Activated naive CD4-positive, alpha-beta T cell treated with anti-CD3 and anti-CD28 coated beads for 36 hours (primary cell): ENCODE data around the gene VSTM5. TPM values are rescaled to one million over a fixed set of nuclear protein-coding genes. Genes with fewer than 3 reads are reported as not detected.
"Not testable (repeated sequence)": the region's sequence is repeated elsewhere in the genome, so short reads cannot be mapped to it uniquely, and the experiment has no call there.

Source experiments
- CTCF ChIA-PET: fragments of 350-600 bp; sonication (Branson Sonifier 250); formaldehyde crosslinking; loops from one replicate; lab custom pipeline; 2021; ENCODE audit warnings: antibody characterized with exemption; lab: Charles Lee
- DNase-seq: peaks from one replicate; pipeline ENCODE4 v3.0.0-alpha.2; 2020
- H3K27ac Mint-ChIP-seq: one replicate; pipeline ENCODE4 v1.8.0; 2021; ENCODE audit warnings: mild to moderate bottlenecking, mixed read lengths
- H3K27me3 Mint-ChIP-seq: one replicate; pipeline ENCODE4 v1.8.0; 2021; ENCODE audit warnings: low read depth, mixed read lengths
- H3K36me3 Mint-ChIP-seq: one replicate; pipeline ENCODE4 v1.8.0; 2021; ENCODE audit warnings: low read depth, mixed read lengths
- H3K4me1 Mint-ChIP-seq: one replicate; pipeline ENCODE4 v1.8.0; 2021; ENCODE audit warnings: low read depth, mixed read lengths
- H3K4me3 Mint-ChIP-seq: one replicate; pipeline ENCODE4 v1.8.0; 2021; ENCODE audit warnings: mild to moderate bottlenecking, moderate library complexity, mixed read lengths
- H3K9me3 Mint-ChIP-seq: one replicate; pipeline ENCODE4 v1.8.0; 2021; ENCODE audit warnings: mixed read lengths
- intact Hi-C: fragments of 100-400 bp; cut with micrococcal nuclease; formaldehyde crosslinking; loops from one replicate; pipeline ENCODE4 v1.15.1; 2023
- total RNA-seq, 2 experiments: library from RNA; stranded (reverse); gene quantifications; one replicate each; pipeline ENCODE4 v1.2.3, GENCODE V29; 2021

The VSTM5 gene
- not detected for total RNA-seq

GRCh38 chr11:93850594-93851018, at the start of gene VSTM5:
VSTM5 (minus strand) TSS chr11:93850618; CDS start chr11:93850502, 116 bp downstream.
- H3K36me3 Mint-ChIP-seq: no peaks in the 10 kb centered on the region
- intact Hi-C loops: no loop called here
- H3K4me3 Mint-ChIP-seq: peak within 1 kb of the TSS; percentile 29
- CTCF ChIA-PET: no interaction called here
- H3K27ac Mint-ChIP-seq: no peak within 1 kb of the TSS
- DNase-seq: no peak
- no peaks in the 10 kb centered on the region for H3K9me3 Mint-ChIP-seq
- peaks cover 27% of the 10 kb centered on the region for H3K27me3 Mint-ChIP-seq
- peaks cover 4% of the 10 kb centered on the region for H3K4me1 Mint-ChIP-seq

GRCh38 chr11:93895106-93895862, 44.9 kb upstream of the VSTM5 start:
- peak; percentile 42 for DNase-seq
- H3K27me3 Mint-ChIP-seq: peaks cover 40% of the 10 kb centered on the region
- H3K4me3 Mint-ChIP-seq: no peak overlapping the region
- no peaks in the 10 kb centered on the region for H3K4me1 Mint-ChIP-seq
- H3K27ac Mint-ChIP-seq: no peak overlapping the region
- CTCF ChIA-PET: interaction anchor here (0.6 to 2.2 kb wide), 15 partner anchors 10 to 1146 kb away, joined by 3 to 26 read pairs (median 3); no protein-coding TSS in a partner anchor
- H3K36me3 Mint-ChIP-seq: no peaks in the 10 kb centered on the region
- intact Hi-C loops: loop anchor here (1.0 to 10.0 kb wide), 3 partner anchors 609 to 1240 kb away; no protein-coding TSS in a partner anchor
- H3K9me3 Mint-ChIP-seq: no peaks in the 10 kb centered on the region

- CTCF ChIA-PET: interaction anchor here (2.0 kb wide), 1 partner anchor 615 kb away, joined by 4 read pairs; no protein-coding TSS in a partner anchor
- H3K9me3 Mint-ChIP-seq: no peaks in the 10 kb centered on the region
- H3K4me3 Mint-ChIP-seq: no peak overlapping the region
- no peaks in the 10 kb centered on the region for H3K36me3 Mint-ChIP-seq
- H3K4me1 Mint-ChIP-seq: no peaks in the 10 kb centered on the region
- H3K27ac Mint-ChIP-seq: no peak overlapping the region
- DNase-seq: no peak
- H3K27me3 Mint-ChIP-seq: peaks cover 22% of the 10 kb centered on the region
- intact Hi-C loops: loop anchor here (10.0 kb wide), 2 partner anchors 714 to 1244 kb away; no protein-coding TSS in a partner anchor
Measured at GRCh38 chr11:93890391-93891051, 40.1 kb upstream of the VSTM5 start.

- intact Hi-C loops: no loop called here
- Mint-ChIP-seq H3K36me3 (no peaks in the 10 kb centered on the region), H3K4me1 (no peaks in the 10 kb centered on the region), H3K9me3 (peaks cover 4% of the 10 kb centered on the region), H3K4me3 (no peak overlapping the region), H3K27me3 (peaks cover 10% of the 10 kb centered on the region), H3K27ac (no peak overlapping the region)
- no peak for DNase-seq
- CTCF ChIA-PET: no interaction called here
Measured at GRCh38 chr11:93887111-93887510, 36.7 kb upstream of the VSTM5 start.

- H3K27ac Mint-ChIP-seq, H3K4me1 Mint-ChIP-seq, H3K27me3 Mint-ChIP-seq, H3K4me3 Mint-ChIP-seq, CTCF ChIA-PET, H3K9me3 Mint-ChIP-seq, H3K36me3 Mint-ChIP-seq, DNase-seq, intact Hi-C loops: not testable (repeated sequence)
Measured at GRCh38 chr11:93879114-93879513, 28.7 kb upstream of the VSTM5 start.

- CTCF ChIA-PET: no interaction called here
- DNase-seq: no peak
- intact Hi-C loops: no loop called here
- Mint-ChIP-seq H3K27me3 (peaks cover 6% of the 10 kb centered on the region), H3K36me3 (no peaks in the 10 kb centered on the region), H3K4me3 (no peak overlapping the region), H3K4me1 (no peaks in the 10 kb centered on the region), H3K27ac (no peak overlapping the region), H3K9me3 (no peaks in the 10 kb centered on the region)
Measured at GRCh38 chr11:93875637-93876036, 25.2 kb upstream of the VSTM5 start.

GRCh38 chr11:93871526-93871925, 21.1 kb upstream of the VSTM5 start:
- Mint-ChIP-seq H3K27ac (no peak overlapping the region), H3K27me3 (peaks cover 4% of the 10 kb centered on the region), H3K36me3 (no peaks in the 10 kb centered on the region), H3K9me3 (no peaks in the 10 kb centered on the region), H3K4me1 (no peaks in the 10 kb centered on the region), H3K4me3 (no peak overlapping the region)
- no peak for DNase-seq
- intact Hi-C loops: no loop called here
- CTCF ChIA-PET: no interaction called here

- Mint-ChIP-seq H3K4me3 (no peak overlapping the region), H3K27ac (no peak overlapping the region), H3K27me3 (peaks cover 4% of the 10 kb centered on the region), H3K4me1 (no peaks in the 10 kb centered on the region), H3K9me3 (no peaks in the 10 kb centered on the region), H3K36me3 (no peaks in the 10 kb centered on the region)
- CTCF ChIA-PET: no interaction called here
- no peak for DNase-seq
- intact Hi-C loops: no loop called here
Measured at GRCh38 chr11:93870616-93871015, 20.2 kb upstream of the VSTM5 start.

- intact Hi-C loops: no loop called here
Measured at GRCh38 chr11:93869830-93870229, 19.4 kb upstream of the VSTM5 start.

GRCh38 chr11:93868404-93868803, 18.0 kb upstream of the VSTM5 start:
- H3K4me3 Mint-ChIP-seq, H3K9me3 Mint-ChIP-seq, intact Hi-C loops, H3K36me3 Mint-ChIP-seq, DNase-seq, H3K27ac Mint-ChIP-seq, H3K27me3 Mint-ChIP-seq, H3K4me1 Mint-ChIP-seq: not testable (repeated sequence)
- CTCF ChIA-PET: interaction anchor here (0.6 to 0.9 kb wide), 2 partner anchors 9 to 524 kb away, joined by 3 to 5 read pairs; no protein-coding TSS in a partner anchor

More at GRCh38 chr11:93869830-93870229, 19.4 kb upstream of the VSTM5 start:
- DNase-seq: no peak
- Mint-ChIP-seq H3K9me3 (no peaks in the 10 kb centered on the region), H3K27me3 (peaks cover 4% of the 10 kb centered on the region), H3K4me1 (no peaks in the 10 kb centered on the region), H3K36me3 (no peaks in the 10 kb centered on the region), H3K27ac (no peak overlapping the region), H3K4me3 (no peak overlapping the region)
- CTCF ChIA-PET: no interaction called here

- no peak for DNase-seq
Measured at GRCh38 chr11:93861808-93862207, 11.4 kb upstream of the VSTM5 start.

GRCh38 chr11:93858121-93858775, 7.8 kb upstream of the VSTM5 start:
- H3K9me3 Mint-ChIP-seq: no peaks in the 10 kb centered on the region
- intact Hi-C loops: no loop called here
- H3K4me3 Mint-ChIP-seq: no peak overlapping the region
- no peaks in the 10 kb centered on the region for H3K4me1 Mint-ChIP-seq
- H3K27me3 Mint-ChIP-seq: no peaks in the 10 kb centered on the region
- H3K36me3 Mint-ChIP-seq: no peaks in the 10 kb centered on the region
- CTCF ChIA-PET: interaction anchor here (0.8 kb wide), 1 partner anchor 37 kb away, joined by 3 read pairs; no protein-coding TSS in a partner anchor
- no peak for DNase-seq
- H3K27ac Mint-ChIP-seq: no peak overlapping the region

More at GRCh38 chr11:93861808-93862207, 11.4 kb upstream of the VSTM5 start:
- H3K4me1 Mint-ChIP-seq: no peaks in the 10 kb centered on the region
- CTCF ChIA-PET: no interaction called here
- intact Hi-C loops: no loop called here
- H3K36me3 Mint-ChIP-seq: no peaks in the 10 kb centered on the region
- H3K27ac Mint-ChIP-seq: no peak overlapping the region
- no peaks in the 10 kb centered on the region for H3K9me3 Mint-ChIP-seq
- H3K4me3 Mint-ChIP-seq: no peak overlapping the region
- H3K27me3 Mint-ChIP-seq: no peaks in the 10 kb centered on the region
